GDM1 (cell line): ENCODE measurements around the gene NAA50.

Source experiments
- DNase-seq: peaks from one replicate; lab custom pipeline; 2025; lab: John Stamatoyannopoulos, UW

NAA50 gene

GRCh38 chr3:113685124-113685523 lies 60.9 kb downstream of the NAA50 start:
- DNase-seq: no peak

GRCh38 chr3:113684271-113684819 lies 61.7 kb downstream of the NAA50 start:
- no peak for DNase-seq

- DNase-seq: no peak
These were observed 67.3 kb downstream of the NAA50 start for GRCh38 chr3:113678773-113679172.

- no peak for DNase-seq
These were observed 68.3 kb downstream of the NAA50 start for GRCh38 chr3:113677737-113678136.

GRCh38 chr3:113676261-113676660 lies 69.8 kb downstream of the NAA50 start:
- DNase-seq: no peak

GRCh38 chr3:113673593-113673992 lies 72.5 kb downstream of the NAA50 start:
- no peak for DNase-seq

- DNase-seq: no peak
These were observed 78.0 kb downstream of the NAA50 start for GRCh38 chr3:113668015-113668414.
